Dedifferentiated amniotic fluid mesenchymal stem cell (primary cell): Measurements from ENCODE around the gene RAD51AP2.
"Not testable (repeated sequence)": the region's sequence is repeated elsewhere in the genome, so short reads cannot be mapped to it uniquely, and the experiment has no call there.

ENCODE experiments used
- DNase-seq: peaks from one replicate; pipeline ENCODE4 v3.0.0-alpha.2; 2016; ENCODE audit errors: extremely low spot score

RAD51AP2 gene

GRCh38 chr2:17518212-17519154 lies at the start of gene RAD51AP2:
Gene RAD51AP2, minus strand, starts transcription at chr2:17518440. Its CDS starts 25 bp downstream, at chr2:17518415.
- DNase-seq: peak; percentile 80

GRCh38 chr2:17565726-17566125 lies 47.5 kb upstream of the RAD51AP2 start:
- DNase-seq: not testable (repeated sequence)

- DNase-seq: no peak
Observed at GRCh38 chr2:17558878-17559277, 40.6 kb upstream of the RAD51AP2 start.

GRCh38 chr2:17558053-17558452 lies 39.8 kb upstream of the RAD51AP2 start:
- no peak for DNase-seq

- DNase-seq: no peak
Observed at GRCh38 chr2:17557596-17557995, 39.4 kb upstream of the RAD51AP2 start.

- DNase-seq: no peak
Observed at GRCh38 chr2:17555150-17555549, 36.9 kb upstream of the RAD51AP2 start.

GRCh38 chr2:17550907-17551306 lies 32.7 kb upstream of the RAD51AP2 start:
- DNase-seq: no peak

- no peak for DNase-seq
Observed at GRCh38 chr2:17547737-17548136, 29.5 kb upstream of the RAD51AP2 start.

- DNase-seq: no peak
Observed at GRCh38 chr2:17547237-17547636, 29.0 kb upstream of the RAD51AP2 start.

GRCh38 chr2:17545680-17546613 lies 27.7 kb upstream of the RAD51AP2 start:
- DNase-seq: no peak

- no peak for DNase-seq
Observed at GRCh38 chr2:17544256-17544655, 26.0 kb upstream of the RAD51AP2 start.

GRCh38 chr2:17543848-17544247 lies 25.6 kb upstream of the RAD51AP2 start:
- DNase-seq: no peak

GRCh38 chr2:17543131-17543660 lies 25.0 kb upstream of the RAD51AP2 start:
- no peak for DNase-seq

GRCh38 chr2:17542471-17542870 lies 24.2 kb upstream of the RAD51AP2 start:
- DNase-seq: no peak

- DNase-seq: no peak
Observed at GRCh38 chr2:17541531-17541950, 23.3 kb upstream of the RAD51AP2 start.

GRCh38 chr2:17540813-17541530 lies 22.7 kb upstream of the RAD51AP2 start:
- no peak for DNase-seq

- peak; percentile 90 for DNase-seq
Observed at GRCh38 chr2:17540093-17540812, 22.0 kb upstream of the RAD51AP2 start, which contains the start of gene VSNL1. Gene VSNL1, plus strand, starts transcription at chr2:17540696. Its CDS starts 51,379 bp downstream, at chr2:17592075.

- DNase-seq: no peak
Observed at GRCh38 chr2:17539611-17540092, 21.4 kb upstream of the RAD51AP2 start.

- DNase-seq: peak; percentile 55
Observed at GRCh38 chr2:17538844-17539554, 20.8 kb upstream of the RAD51AP2 start.
